ENCODE data around the gene HMCN2.
A peak's percentile ranks its signal among the peaks of the same experiment; 100 is the strongest.
"Not testable (repeated sequence)": the region's sequence is repeated elsewhere in the genome, so short reads cannot be mapped to it uniquely, and the experiment has no call there.

Gene HMCN2

DNA sequence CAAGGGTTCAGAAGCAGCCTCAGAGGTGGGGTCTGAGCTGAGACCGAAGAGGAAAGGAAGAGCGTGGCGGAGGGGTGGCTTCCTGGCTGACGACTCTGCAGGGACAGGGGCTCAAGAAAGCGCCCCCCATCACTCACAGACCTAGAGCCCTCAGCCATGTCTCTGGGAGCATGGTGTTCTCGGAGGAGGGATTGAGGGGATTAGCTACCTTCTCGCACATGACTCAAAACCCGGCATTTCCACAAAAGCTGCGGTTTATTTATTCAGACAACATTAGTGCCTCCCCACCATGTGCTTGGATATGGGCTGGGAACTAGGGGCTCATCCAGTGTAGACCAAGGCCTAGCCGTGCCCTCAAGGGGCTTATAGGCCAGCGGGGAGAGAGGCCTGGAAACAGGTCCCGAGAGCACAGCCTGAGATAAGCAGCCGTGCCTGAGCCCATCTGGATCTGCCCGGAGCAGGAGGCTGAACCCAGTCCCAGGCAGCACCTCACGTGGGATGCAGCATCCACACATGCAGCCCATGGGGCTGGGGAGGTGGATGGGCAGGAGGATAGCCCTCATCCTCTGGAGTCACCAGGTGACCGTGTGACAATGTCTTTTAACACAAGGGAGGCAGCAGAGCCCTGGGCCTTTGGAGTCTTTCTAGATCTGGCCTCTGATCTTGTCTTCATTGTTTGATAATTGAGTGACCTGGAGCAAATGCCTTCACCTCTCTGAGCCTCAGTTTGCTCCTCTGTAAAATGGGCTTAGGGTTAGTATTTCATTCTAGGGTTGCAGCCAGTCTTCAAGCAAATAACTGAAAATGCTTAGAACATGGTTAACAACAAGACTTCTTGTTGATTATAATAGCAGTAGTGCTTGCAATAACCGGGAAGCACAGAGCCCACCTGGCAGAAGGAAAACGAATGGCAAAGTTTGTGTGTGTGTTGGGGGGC lies 878 bp upstream of the HMCN2 start:
- DNase-seq, result no peak

DNA sequence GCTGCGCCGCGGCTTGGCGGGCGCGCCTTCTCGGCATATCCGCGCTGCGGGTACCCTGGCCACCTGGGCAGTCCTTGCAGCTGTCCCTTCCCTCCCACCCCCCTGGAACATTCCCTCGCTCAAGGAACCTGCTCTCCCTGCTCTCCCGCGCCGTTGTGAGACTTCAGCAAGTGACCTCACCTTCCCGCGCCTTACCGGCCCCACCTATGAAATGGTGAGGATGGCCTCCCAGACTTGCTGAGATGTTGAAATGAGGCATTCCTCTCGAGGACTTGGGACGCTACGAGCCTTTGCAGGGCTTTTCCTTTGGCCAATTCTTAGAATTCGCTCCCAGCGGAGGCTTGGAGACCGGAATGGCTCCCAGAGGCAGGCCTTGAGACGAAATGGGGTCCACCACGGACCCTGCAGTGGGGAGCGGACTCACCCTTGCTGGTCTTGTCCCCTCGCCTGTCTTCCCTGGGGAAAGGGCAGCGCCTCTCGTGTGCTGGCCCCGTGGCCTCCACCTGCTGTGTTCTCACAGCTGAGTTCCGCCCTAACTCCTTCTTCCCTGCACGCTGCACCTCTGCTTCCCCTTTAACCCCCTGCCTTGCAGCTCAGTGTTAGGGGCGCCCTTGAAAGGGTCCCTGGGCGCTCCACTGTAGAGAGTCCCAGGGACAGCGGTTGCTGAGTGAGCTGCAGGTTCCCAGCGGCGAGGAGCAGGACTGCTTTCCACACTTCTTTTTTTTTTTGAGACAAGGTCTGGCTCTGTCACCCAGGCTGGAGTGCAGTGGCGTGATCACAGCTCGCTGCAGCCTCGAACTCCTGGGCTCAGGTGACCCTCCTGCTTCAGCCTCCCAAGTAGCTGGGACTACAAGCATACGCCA lies 907 bp downstream of the HMCN2 start:
- no peak for DNase-seq

DNA sequence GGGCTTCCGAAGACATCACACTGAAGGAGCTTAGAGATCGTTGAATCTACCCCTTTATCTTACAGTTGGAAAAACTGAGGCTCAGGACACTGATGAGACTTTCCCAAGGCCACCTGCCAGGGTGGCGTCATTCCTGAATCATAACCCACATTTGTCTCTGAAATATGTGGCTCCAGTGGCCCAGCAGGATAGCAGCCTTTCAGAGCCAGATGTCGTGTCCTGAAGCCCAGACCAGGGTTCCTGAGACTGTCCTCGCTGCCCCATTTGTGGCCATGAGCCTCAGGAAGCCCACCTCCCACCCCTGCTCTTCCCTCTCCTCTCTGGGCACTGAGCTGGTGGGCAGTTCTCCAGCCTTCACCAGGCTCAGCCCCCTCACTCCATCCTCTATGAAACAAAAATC lies 2.4 kb downstream of the HMCN2 start:
- DNase-seq, result no peak

DNA sequence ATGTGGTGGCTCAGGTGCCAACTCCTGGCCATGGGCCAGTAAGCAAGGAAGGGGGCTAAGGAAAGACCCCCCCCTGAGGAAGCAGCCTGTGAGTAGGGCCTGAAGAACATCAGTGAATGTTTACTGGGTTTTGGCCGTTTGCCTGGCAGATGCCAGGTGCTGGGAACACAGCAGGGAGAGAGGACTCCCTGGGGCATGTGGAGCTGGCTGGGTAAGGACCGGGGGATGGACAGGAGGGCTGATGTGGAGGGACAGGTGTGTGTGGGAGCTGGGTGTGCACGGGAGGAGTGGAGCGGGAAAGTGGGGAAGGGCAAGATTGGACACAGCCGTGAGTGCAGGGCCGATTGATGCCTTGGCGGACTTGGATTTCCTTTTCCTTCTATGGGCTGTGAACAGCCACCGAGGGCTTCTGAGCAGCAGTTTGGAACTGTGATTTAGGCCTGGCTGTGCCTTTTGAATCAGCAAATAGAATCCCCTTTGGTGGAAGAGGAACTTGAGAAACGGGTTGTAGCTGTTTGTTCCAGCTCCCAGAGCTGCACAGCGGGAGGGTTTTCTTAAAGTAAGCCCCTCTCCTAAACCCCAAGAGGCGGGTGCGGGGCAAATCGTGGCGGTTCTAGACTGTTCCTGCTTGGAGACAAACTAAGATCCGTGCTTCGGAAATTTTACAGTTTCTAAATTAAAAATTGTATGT lies 3.1 kb downstream of the HMCN2 start:
- peak; percentile 23 for DNase-seq

DNA sequence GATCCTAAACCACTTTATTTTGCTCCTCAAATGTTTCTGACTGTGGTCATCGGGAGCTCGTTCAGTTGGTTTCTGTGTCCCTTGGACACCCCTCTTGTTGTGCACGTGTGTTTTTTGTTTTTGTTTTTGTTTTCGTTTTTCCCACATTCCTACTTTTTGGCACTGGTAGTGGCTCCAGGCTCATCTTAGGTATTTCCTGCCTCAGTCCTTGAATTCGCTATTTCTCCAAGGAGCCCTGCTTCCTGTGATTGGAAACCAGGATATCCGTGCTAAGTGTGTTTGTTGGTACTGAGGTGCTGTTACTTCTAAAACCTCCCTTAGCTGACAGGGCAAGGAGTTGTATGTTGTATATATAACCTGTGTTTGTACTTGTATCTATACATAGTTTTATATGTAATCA lies 5.9 kb downstream of the HMCN2 start:
- DNase-seq, result no peak

DNA sequence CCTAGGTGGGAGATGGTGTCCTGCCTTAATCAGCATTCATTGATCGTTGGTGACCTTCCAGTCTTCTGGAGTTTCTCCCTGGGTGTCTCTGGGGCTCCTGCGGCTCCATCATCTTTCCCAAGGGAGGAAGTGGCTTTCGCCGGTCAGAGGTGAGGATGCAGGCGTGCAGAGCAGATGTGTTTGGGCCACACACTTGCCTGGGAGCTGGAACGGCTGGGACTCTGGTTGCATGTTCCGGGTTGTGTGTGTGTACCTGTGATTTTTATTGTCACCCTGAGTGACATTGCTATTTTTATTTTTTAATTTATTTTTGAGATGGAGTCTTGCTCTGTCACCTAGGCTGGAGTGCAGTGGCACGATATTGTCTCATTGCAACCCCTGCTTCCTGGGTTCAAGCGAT lies 9.6 kb downstream of the HMCN2 start:
- no peak for DNase-seq

GRCh38 chr9:130276121-130276520 lies 10.6 kb downstream of the HMCN2 start:
- DNase-seq, result no peak

GRCh38 chr9:130276955-130277354 lies 11.4 kb downstream of the HMCN2 start:
- no peak for DNase-seq

- not testable (repeated sequence) for DNase-seq
These were observed 12.0 kb downstream of the HMCN2 start for GRCh38 chr9:130277525-130277924.

DNA sequence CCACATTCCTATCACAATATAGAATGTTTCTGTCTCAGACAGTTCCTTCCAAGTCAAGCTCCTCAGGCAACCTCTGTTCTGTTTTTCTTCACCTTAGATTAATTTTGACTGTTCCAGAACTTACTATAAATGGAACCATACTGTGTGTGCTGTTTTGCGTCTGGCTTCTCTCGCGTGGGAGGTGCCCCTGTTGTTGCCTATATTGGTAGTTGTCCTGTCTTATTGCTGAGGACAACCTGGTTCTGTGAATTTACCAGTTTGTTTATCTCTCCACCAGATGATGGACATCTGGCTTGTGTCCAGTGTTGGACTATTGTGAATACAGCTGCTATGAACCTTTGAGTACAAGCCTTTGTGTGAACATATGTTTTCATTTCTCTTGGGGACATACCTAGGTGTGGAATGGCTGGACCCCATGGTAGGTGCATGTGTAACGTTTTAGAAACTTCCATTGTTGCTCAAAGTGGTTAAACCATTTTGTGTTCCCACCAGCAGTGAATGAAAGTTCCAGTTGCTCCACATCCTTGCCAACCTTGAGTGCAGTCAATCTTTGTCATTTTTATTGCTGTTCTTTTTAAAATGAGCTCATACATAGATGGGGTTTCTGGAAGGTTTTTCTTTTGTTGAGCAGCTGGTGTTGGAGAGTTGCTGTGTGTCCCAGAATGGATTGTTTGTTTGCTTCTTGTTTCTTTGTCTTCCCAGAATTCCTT lies 18.1 kb downstream of the HMCN2 start:
- no peak for DNase-seq

GRCh38 chr9:130284249-130284625 lies 18.7 kb downstream of the HMCN2 start:
- DNase-seq, result no peak

DNA sequence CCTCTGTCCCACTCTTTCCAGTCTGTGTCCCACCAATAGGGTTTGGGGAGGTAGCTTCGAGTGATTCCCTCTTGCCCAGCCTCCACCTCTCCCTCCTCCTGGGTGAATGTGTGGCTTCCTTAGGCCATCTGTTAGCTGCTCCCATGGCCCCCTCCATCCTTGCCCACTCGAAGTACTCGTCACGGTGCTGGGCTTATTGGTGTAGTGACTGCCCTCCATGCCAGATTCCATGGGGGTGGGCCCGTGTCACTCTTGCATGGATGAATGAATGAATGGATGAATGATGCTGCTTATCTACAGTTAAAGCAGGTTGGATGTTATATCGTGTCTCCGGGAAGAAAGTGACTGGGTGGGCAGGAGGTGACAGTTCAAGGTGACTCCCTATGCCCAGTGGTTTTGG lies 19.1 kb downstream of the HMCN2 start:
- no peak for DNase-seq

DNA sequence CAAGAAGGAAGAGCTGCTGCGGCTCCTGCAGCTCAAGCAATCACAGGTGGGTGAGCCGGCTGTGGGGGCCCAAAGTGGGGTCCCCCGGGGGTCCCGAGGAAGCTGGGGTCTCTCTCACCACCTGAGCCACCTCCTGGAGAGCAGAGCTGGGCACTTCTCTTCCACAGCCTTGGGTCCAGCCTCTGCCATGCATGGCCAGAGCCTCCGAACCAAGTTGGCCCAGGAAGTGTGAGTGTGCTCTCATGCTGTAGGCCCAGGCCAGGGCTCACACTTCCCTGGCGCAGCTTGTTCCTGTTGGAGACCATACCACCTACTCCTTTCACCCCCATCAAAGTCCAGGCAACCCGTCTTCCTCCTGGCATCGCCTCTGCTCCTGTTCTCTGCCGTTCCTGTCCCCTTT lies 19.7 kb downstream of the HMCN2 start:
- no peak for DNase-seq

GRCh38 chr9:130286072-130286770 lies 20.7 kb downstream of the HMCN2 start:
- DNase-seq, result no peak

- no peak for DNase-seq
These were observed 21.3 kb downstream of the HMCN2 start for GRCh38 chr9:130286781-130287428.

- no peak for DNase-seq
These were observed 22.2 kb downstream of the HMCN2 start for GRCh38 chr9:130287736-130288135.

GRCh38 chr9:130288393-130288792 lies 22.8 kb downstream of the HMCN2 start:
- no peak for DNase-seq

- DNase-seq, result no peak
These were observed 23.5 kb downstream of the HMCN2 start for GRCh38 chr9:130288926-130289690.

GRCh38 chr9:130289711-130290241 lies 24.2 kb downstream of the HMCN2 start:
- no peak for DNase-seq
